GM12878 (cell line): ENCODE data around the gene FAM47B. TPM values are rescaled to one million over a fixed set of nuclear protein-coding genes. Genes with fewer than 3 reads are reported as not detected.

Source experiments
- ATAC-seq: fragments of 200-7000 bp; cut with Tn5 transposase; 3 replicates; pipeline ENCODE4 v1.9.1; 2020; ENCODE audit warnings: mild to moderate bottlenecking, moderate library complexity
- BruUV-seq: library from RNA; stranded (reverse); fragments of 400-500 nt; replicated peaks from 2 replicates; lab custom pipeline; 2021; lab: Mats Ljungman, UMichigan
- CTCF ChIA-PET: fragments of 300-600 bp; sonication (Branson Sonifier 250); formaldehyde crosslinking; extraction: SDS; loops from one replicate; lab custom pipeline; 2021; ENCODE audit warnings: inconsistent platforms; lab: Yijun Ruan, JAX
- POLR2A ChIA-PET: fragments of 350-600 bp; formaldehyde crosslinking; extraction: SDS; loops from one replicate; lab custom pipeline; 2021; ENCODE audit warnings: inconsistent platforms; lab: Charles Lee
- RAD21 ChIA-PET: fragments of 300-600 bp; sonication (Branson Sonifier 250); formaldehyde crosslinking; loops from one replicate; lab custom pipeline; 2023; ENCODE audit warnings: antibody characterized with exemption; ENCODE audit not compliant: unreplicated experiment; lab: Charles Lee
- SMC1A ChIA-PET: fragments of 300-600 bp; sonication (Branson Sonifier 250); formaldehyde crosslinking; loops from one replicate; lab custom pipeline; 2023; ENCODE audit not compliant: unreplicated experiment, uncharacterized antibody; lab: Charles Lee
- DNase-seq: peaks from one replicate; pipeline ENCODE4 v3.0.0-alpha.2; 2011; ENCODE audit warnings: low read depth, low spot score
- FAIRE-seq: peaks from 3 replicates; lab custom pipeline; 2011; peaks lifted over from hg19 to GRCh38; lab: Jason Lieb, UNC
- H2AFZ ChIP-seq: 2 replicates; pipeline ENCODE4 v1.6.0; 2011; ENCODE audit warnings: low read depth, low read length, control low read depth; ENCODE audit not compliant: control insufficient read depth
- H3K27ac ChIP-seq: 2 replicates; pipeline ENCODE4 v1.5.1; 2011; ENCODE audit warnings: control low read depth; ENCODE audit not compliant: control insufficient read depth, insufficient read depth
- H3K27me3 ChIP-seq, 2 experiments: replicated peaks in 1 of 2; 2 replicates each; pipeline versions ENCODE4 v1.6.0 to v1.6.1; 2011; ENCODE audit warnings: low read length in 1 of 2; ENCODE audit not compliant: control insufficient read depth in 2 of 2, insufficient read depth in 2 of 2
- H3K36me3 ChIP-seq, 2 experiments: 2 replicates each; pipeline ENCODE4 v1.5.1; 2011; ENCODE audit warnings: low read length in 1 of 2; ENCODE audit not compliant: control insufficient read depth in 2 of 2, insufficient read depth in 2 of 2
- H3K4me1 ChIP-seq: 2 replicates; pipeline ENCODE4 v1.6.1; 2011; ENCODE audit warnings: mild to moderate bottlenecking, low read length, moderate library complexity, mixed read lengths; ENCODE audit not compliant: control insufficient read depth, insufficient read depth
- H3K4me2 ChIP-seq: 2 replicates; pipeline ENCODE4 v1.6.0; 2011; ENCODE audit warnings: control low read depth; ENCODE audit not compliant: control insufficient read depth, insufficient read depth
- H3K4me3 ChIP-seq: fragments of 200-600 bp; sonication (generic); 2 replicates; pipeline ENCODE4 v1.5.1; 2016
- H3K79me2 ChIP-seq: 2 replicates; pipeline ENCODE4 v1.6.0; 2011; ENCODE audit warnings: low read length; ENCODE audit not compliant: control insufficient read depth, insufficient read depth
- H3K9ac ChIP-seq: 2 replicates; pipeline ENCODE4 v1.8.0; 2011; ENCODE audit warnings: low read length, control low read depth, mixed read lengths; ENCODE audit not compliant: control insufficient read depth, insufficient read depth
- H3K9me3 ChIP-seq: replicated peaks from 3 replicates; pipeline ENCODE4 v1.5.1; 2011; ENCODE audit warnings: mild to moderate bottlenecking, low read length; ENCODE audit not compliant: control insufficient read depth, insufficient read depth
- H4K20me1 ChIP-seq: 2 replicates; pipeline ENCODE4 v1.6.0; 2011; ENCODE audit not compliant: control insufficient read depth, insufficient read depth
- ESRRA ChIP-seq: IDR thresholded peaks from 2 replicates; pipeline ENCODE4 v1.6.1; 2012; ENCODE audit warnings: mild to moderate bottlenecking, low read length, improper control_type of control experiment
- GATAD2B ChIP-seq: fragments of 450-650 bp; conservative IDR thresholded peaks from 2 replicates; pipeline ENCODE4 v1.6.1; 2017; ENCODE audit warnings: low read depth, mild to moderate bottlenecking, moderate library complexity
- IKZF1 ChIP-seq: fragments of 450-650 bp; conservative IDR thresholded peaks from 2 replicates; pipeline ENCODE4 v1.6.1; 2017; ENCODE audit warnings: antibody characterized with exemption, mild to moderate bottlenecking
- NR2C2 ChIP-seq: IDR thresholded peaks from 2 replicates; pipeline ENCODE4 v1.6.1; 2011; ENCODE audit warnings: borderline replicate concordance, low read depth; ENCODE audit not compliant: control insufficient read depth, insufficient read length
- SPI1 ChIP-seq: IDR thresholded peaks from 2 replicates; pipeline ENCODE4 v1.6.1; 2011; ENCODE audit warnings: low read depth, mild to moderate bottlenecking, low read length, moderate library complexity, borderline replicate concordance; ENCODE audit not compliant: insufficient read depth
- STAT1 ChIP-seq: fragments of 450-650 bp; conservative IDR thresholded peaks from 2 replicates; pipeline ENCODE4 v1.6.1; 2014; ENCODE audit warnings: antibody characterized with exemption, mild to moderate bottlenecking
- STAT3 ChIP-seq: IDR thresholded peaks from 2 replicates; pipeline ENCODE4 v1.6.1; 2011; ENCODE audit warnings: low read depth, low read length, improper control_type of control experiment
- ZNF207 ChIP-seq: fragments of 450-650 bp; IDR thresholded peaks from 2 replicates; pipeline ENCODE4 v1.6.1; 2014; ENCODE audit warnings: antibody characterized with exemption, mild to moderate bottlenecking, borderline replicate concordance
- WGBS: methylation state at CpG from one replicate; pipeline ENCODE4 v1.1.6; 2016; ENCODE audit warnings: low lambda C conversion rate; ENCODE audit not compliant: insufficient replicate concordance, insufficient coverage; ENCODE audit errors: missing lambda C conversion rate; 5-methylcytosine and 5-hydroxymethylcytosine counted together
- in situ Hi-C: fragments of 300-500 bp; cut with MboI; formaldehyde crosslinking; loops from 9 replicates; pipeline ENCODE4 v1.14.3; 2018; ENCODE audit warnings: mixed read lengths
- intact Hi-C: fragments of 100-400 bp; cut with micrococcal nuclease; formaldehyde crosslinking; loops from one replicate; pipeline ENCODE4 v1.14.2; 2022; ENCODE audit not compliant: unreplicated experiment
- polyA plus RNA-seq, 11 experiments: library from polyadenylated mRNA; depleted of rRNA in 4 of 11; unstranded in 6 of 11; stranded (reverse) in 5 of 11; fragments of >200 nt; fragmentation: Nextera tagmentation in 4 of 11; fragmentation: Illumina TruSeq in 1 of 11; extraction: Ambion mirVana in 4 of 11; extraction: Trizol in 1 of 11; gene quantifications; 1 replicate in 1 of 11; 2 replicates in 10 of 11; pipeline versions ENCODE4 v1.2.1 to v1.2.3, GENCODE V29; 2011 to 2016; ENCODE audit warnings: inconsistent platforms in 2 of 11, missing spikeins in 2 of 11, low read depth in 1 of 11
- total RNA-seq, 4 experiments: library from RNA; depleted of rRNA in 3 of 4; stranded (reverse); fragments of >200 nt in 3 of 4; fragmentation: Illumina TruSeq in 1 of 4; extraction: Trizol in 1 of 4; gene quantifications; 2 replicates each; pipeline versions ENCODE4 v1.2.1 to v1.2.3, GENCODE V29; 2013 to 2021
- TF ChIP-seq, protein P1 (sequence below): IDR thresholded peaks from 2 replicates; pipeline ENCODE4 v1.6.1; 2012; ENCODE audit warnings: improper control_type of control experiment, low read depth, low read length; ENCODE audit not compliant: insufficient replicate concordance
- TF ChIP-seq, protein P2 (sequence below): IDR thresholded peaks from 2 replicates; pipeline ENCODE4 v1.6.1; 2011; ENCODE audit warnings: low read depth, low read length, improper control_type of control experiment, borderline replicate concordance
- TF ChIP-seq, protein P3 (sequence below): fragments of 450-650 bp; IDR thresholded peaks from 2 replicates; pipeline ENCODE4 v1.6.1; 2016; ENCODE audit warnings: mild to moderate bottlenecking

Gene FAM47B
- total and polyA plus RNA-seq, 10 of the 15 experiments (the other 5 are each of a cell fraction or from before 2014, with no cell fraction given): not detected

GRCh38 chrX:34978171-34978570 is 35.6 kb downstream of the FAM47B start:
- no peak for DNase-seq
- no TSS peak for BruUV-seq
- ChIA-PET SMC1A (no interaction called here), POLR2A (no interaction called here), CTCF (no interaction called here), RAD21 (no interaction called here)
- Histone ChIP-seq H3K9me3 (no peaks in the 10 kb centered on the region), H3K79me2 (no peaks in the 10 kb centered on the region), H3K27me3 (no peaks in the 10 kb centered on the region), H3K9ac (no peak overlapping the region), H3K36me3 (no peaks in the 10 kb centered on the region), H4K20me1 (no peaks in the 10 kb centered on the region), H3K4me2 (no peak overlapping the region), H3K4me3 (no peak overlapping the region), H3K4me1 (no peaks in the 10 kb centered on the region), H2AFZ (no peak overlapping the region), H3K27ac (no peak overlapping the region)
- in situ Hi-C loops: no loop called here
- WGBS: 40% methylated on average over 3 of the region's 3 CpGs
- no peak for FAIRE-seq
- TF ChIP-seq, protein P1, sequence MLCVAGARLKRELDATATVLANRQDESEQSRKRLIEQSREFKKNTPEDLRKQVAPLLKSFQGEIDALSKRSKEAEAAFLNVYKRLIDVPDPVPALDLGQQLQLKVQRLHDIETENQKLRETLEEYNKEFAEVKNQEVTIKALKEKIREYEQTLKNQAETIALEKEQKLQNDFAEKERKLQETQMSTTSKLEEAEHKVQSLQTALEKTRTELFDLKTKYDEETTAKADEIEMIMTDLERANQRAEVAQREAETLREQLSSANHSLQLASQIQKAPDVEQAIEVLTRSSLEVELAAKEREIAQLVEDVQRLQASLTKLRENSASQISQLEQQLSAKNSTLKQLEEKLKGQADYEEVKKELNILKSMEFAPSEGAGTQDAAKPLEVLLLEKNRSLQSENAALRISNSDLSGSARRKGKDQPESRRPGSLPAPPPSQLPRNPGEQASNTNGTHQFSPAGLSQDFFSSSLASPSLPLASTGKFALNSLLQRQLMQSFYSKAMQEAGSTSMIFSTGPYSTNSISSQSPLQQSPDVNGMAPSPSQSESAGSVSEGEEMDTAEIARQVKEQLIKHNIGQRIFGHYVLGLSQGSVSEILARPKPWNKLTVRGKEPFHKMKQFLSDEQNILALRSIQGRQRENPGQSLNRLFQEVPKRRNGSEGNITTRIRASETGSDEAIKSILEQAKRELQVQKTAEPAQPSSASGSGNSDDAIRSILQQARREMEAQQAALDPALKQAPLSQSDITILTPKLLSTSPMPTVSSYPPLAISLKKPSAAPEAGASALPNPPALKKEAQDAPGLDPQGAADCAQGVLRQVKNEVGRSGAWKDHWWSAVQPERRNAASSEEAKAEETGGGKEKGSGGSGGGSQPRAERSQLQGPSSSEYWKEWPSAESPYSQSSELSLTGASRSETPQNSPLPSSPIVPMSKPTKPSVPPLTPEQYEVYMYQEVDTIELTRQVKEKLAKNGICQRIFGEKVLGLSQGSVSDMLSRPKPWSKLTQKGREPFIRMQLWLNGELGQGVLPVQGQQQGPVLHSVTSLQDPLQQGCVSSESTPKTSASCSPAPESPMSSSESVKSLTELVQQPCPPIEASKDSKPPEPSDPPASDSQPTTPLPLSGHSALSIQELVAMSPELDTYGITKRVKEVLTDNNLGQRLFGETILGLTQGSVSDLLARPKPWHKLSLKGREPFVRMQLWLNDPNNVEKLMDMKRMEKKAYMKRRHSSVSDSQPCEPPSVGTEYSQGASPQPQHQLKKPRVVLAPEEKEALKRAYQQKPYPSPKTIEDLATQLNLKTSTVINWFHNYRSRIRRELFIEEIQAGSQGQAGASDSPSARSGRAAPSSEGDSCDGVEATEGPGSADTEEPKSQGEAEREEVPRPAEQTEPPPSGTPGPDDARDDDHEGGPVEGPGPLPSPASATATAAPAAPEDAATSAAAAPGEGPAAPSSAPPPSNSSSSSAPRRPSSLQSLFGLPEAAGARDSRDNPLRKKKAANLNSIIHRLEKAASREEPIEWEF: no peak
- TF ChIP-seq ESRRA (no peak), NR2C2 (no peak), STAT1 (no peak), IKZF1 (no peak), ZNF207 (no peak), STAT3 (no peak), SPI1 (no peak), GATAD2B (no peak)
- TF ChIP-seq, protein P2, sequence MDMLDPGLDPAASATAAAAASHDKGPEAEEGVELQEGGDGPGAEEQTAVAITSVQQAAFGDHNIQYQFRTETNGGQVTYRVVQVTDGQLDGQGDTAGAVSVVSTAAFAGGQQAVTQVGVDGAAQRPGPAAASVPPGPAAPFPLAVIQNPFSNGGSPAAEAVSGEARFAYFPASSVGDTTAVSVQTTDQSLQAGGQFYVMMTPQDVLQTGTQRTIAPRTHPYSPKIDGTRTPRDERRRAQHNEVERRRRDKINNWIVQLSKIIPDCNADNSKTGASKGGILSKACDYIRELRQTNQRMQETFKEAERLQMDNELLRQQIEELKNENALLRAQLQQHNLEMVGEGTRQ: no peak
- TF ChIP-seq, protein P3, sequence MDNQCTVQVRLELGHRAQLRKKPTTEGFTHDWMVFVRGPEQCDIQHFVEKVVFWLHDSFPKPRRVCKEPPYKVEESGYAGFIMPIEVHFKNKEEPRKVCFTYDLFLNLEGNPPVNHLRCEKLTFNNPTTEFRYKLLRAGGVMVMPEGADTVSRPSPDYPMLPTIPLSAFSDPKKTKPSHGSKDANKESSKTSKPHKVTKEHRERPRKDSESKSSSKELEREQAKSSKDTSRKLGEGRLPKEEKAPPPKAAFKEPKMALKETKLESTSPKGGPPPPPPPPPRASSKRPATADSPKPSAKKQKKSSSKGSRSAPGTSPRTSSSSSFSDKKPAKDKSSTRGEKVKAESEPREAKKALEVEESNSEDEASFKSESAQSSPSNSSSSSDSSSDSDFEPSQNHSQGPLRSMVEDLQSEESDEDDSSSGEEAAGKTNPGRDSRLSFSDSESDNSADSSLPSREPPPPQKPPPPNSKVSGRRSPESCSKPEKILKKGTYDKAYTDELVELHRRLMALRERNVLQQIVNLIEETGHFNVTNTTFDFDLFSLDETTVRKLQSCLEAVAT: no peak
- no peak for ATAC-seq
- intact Hi-C loops: no loop called here
